ENCODE results near the gene SNX15. TPM values are rescaled to one million over a fixed set of nuclear protein-coding genes. Genes with fewer than 3 reads are reported as not detected.
A peak's percentile ranks its signal among the peaks of the same experiment; 100 is the strongest.

Gene SNX15
- total RNA-seq, 2 experiments from 2014 or later, result 15.4 to 15.9 TPM

- Mint-ChIP-seq H3K27ac (no peak overlapping the region), H3K9me3 (no peaks in the 10 kb centered on the region), H3K4me3 (no peak overlapping the region), H3K4me1 (ENCODE audit: low read depth) (peaks cover 21% of the 10 kb centered on the region), H3K36me3 (peaks cover 10% of the 10 kb centered on the region), H3K27me3 (no peaks in the 10 kb centered on the region)
- intact Hi-C loops (cut with micrococcal nuclease), result no loop called here
- ChIA-PET CTCF (interaction anchor here (3.4 kb wide), 1 partner anchor 30 kb away, joined by 13 read pairs; the partner anchor contains the start of gene ARL2), POLR2A (no interaction called here)
- DNase-seq, result no peak
Observed at GRCh38 chr11:65043881-65044501, 16.8 kb downstream of the SNX15 start.

DNA sequence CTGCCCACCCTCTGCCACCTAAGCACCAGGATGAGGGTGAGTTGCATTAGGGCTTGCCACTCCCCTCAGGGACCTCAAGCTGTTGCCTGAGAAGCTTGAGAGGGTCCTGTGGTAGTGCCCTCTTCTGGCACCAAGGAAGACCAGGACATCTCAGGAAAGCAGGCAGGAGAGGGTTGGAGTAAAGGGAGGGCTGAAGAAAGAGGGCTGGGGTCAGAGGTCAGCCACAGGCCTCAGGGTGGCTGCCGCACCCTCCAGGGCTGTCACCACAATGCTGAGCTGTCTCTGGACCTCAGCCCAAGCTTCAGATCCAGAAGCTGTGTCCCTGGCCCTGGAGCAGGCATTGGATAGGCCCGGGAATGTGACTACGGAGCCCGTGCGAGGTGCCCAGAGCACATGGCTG, 17.8 kb downstream of the SNX15 start:
- Mint-ChIP-seq H3K4me1 (ENCODE audit: low read depth) (peaks cover 21% of the 10 kb centered on the region), H3K4me3 (no peak overlapping the region), H3K9me3 (no peaks in the 10 kb centered on the region), H3K36me3 (peaks cover 10% of the 10 kb centered on the region), H3K27me3 (no peaks in the 10 kb centered on the region), H3K27ac (no peak overlapping the region)
- intact Hi-C loops (cut with micrococcal nuclease), result no loop called here
- POLR2A ChIA-PET, result no interaction called here
- CTCF ChIA-PET, result interaction anchor here (1.0 kb wide), 1 partner anchor 31 kb away, joined by 5 read pairs; the partner anchor contains the start of gene ARL2
- DNase-seq, result no peak

DNA sequence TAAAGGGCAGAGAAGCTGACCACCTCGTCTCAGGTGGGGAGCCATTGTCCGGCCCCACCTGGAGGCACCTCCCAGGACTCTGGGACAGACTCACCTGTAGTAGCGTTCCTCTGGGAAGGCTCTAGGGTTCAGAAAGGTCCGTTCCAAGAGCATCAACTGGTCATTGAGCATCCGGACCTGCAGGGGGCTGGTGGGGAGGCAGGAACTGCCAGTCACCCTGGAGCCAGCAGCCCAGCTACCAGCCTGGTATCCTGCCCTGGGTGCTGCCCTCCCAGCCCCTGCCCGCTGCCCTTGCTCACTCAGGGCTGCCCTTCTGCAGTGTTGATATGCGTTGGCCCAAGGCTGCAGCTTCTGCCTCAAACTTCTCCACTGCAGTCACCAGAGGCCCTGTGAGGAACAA, 18.5 kb downstream of the SNX15 start:
- no peaks in the 10 kb centered on the region for H3K27me3 Mint-ChIP-seq
- H3K4me1 Mint-ChIP-seq (ENCODE audit: low read depth), result peaks cover 20% of the 10 kb centered on the region
- POLR2A ChIA-PET, result no interaction called here
- H3K4me3 Mint-ChIP-seq, result no peak overlapping the region
- peaks cover 10% of the 10 kb centered on the region for H3K36me3 Mint-ChIP-seq
- DNase-seq, result no peak
- CTCF ChIA-PET, result interaction anchor here (1.0 kb wide), 1 partner anchor 31 kb away, joined by 5 read pairs; the partner anchor contains the start of gene ARL2
- H3K27ac Mint-ChIP-seq, result no peak overlapping the region
- intact Hi-C loops (cut with micrococcal nuclease), result no loop called here
- H3K9me3 Mint-ChIP-seq, result no peaks in the 10 kb centered on the region

DNA sequence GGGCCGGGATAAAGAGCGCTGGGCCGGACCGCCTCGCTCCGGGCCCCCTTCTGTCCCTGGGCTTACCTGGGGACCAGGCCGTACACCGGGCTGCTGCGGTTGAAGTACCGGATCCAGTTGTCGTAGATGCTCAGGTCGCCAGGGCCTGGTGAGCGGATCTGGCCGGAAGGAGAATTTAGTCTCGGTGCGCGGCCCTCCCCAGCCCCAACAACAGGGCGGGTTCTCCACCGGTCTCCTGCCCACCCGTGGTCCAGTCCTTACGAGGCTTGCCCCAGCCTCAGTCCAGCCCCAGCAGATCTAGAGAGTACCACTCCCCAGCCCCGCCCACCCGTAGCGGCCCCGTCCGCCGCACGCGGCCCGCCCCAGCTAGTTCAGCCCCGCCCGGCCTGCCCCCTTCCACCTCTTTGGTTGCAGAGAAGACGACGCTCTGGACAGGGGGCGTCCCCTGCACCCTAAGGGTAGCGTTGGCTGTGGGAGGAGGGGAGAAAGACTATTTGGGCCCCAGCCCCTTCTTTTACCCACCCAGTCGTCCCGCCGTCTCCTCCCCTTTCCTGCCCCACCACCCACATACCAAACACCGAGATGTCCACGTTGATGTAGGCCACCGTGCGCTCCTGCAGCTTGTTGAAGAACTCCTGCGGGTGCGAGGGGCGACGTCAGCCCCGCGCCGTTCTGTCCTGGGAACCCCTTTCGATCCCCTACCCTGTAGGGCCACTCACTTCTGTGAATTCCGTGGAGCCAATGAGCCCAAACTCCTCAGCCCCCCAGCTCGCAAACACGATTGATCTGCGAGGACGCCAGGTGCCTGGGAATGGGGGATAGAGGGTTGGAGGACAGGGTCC, 20.6 kb downstream of the SNX15 start:
- ChIA-PET CTCF (interaction anchor here (0.5 to 2.7 kb wide), 3 partner anchors 34 to 315 kb away, joined by 3 to 9 read pairs (median 3); partner anchors contain the start of gene ARL2), POLR2A (no interaction called here)
- peak; percentile 40 for DNase-seq
- H3K27ac Mint-ChIP-seq, result peak overlapping the region; percentile 65
- peaks cover 15% of the 10 kb centered on the region for H3K4me1 Mint-ChIP-seq (ENCODE audit: low read depth)
- no peaks in the 10 kb centered on the region for H3K9me3 Mint-ChIP-seq
- intact Hi-C loops (cut with micrococcal nuclease), result no loop called here
- peaks cover 10% of the 10 kb centered on the region for H3K36me3 Mint-ChIP-seq
- no peaks in the 10 kb centered on the region for H3K27me3 Mint-ChIP-seq
- H3K4me3 Mint-ChIP-seq, result peak overlapping the region; percentile 77

- ChIA-PET CTCF (interaction anchor here (0.7 kb wide), 1 partner anchor 59 kb away, joined by 3 read pairs; no protein-coding TSS in a partner anchor), POLR2A (no interaction called here)
- Mint-ChIP-seq H3K36me3 (no peaks in the 10 kb centered on the region), H3K9me3 (no peaks in the 10 kb centered on the region), H3K27ac (no peak overlapping the region), H3K4me3 (no peak overlapping the region), H3K4me1 (ENCODE audit: low read depth) (peaks cover 26% of the 10 kb centered on the region), H3K27me3 (no peaks in the 10 kb centered on the region)
- intact Hi-C loops (cut with micrococcal nuclease), result no loop called here
- DNase-seq, result peak; percentile 24
Observed at GRCh38 chr11:65051398-65051858, 24.2 kb downstream of the SNX15 start.

DNA sequence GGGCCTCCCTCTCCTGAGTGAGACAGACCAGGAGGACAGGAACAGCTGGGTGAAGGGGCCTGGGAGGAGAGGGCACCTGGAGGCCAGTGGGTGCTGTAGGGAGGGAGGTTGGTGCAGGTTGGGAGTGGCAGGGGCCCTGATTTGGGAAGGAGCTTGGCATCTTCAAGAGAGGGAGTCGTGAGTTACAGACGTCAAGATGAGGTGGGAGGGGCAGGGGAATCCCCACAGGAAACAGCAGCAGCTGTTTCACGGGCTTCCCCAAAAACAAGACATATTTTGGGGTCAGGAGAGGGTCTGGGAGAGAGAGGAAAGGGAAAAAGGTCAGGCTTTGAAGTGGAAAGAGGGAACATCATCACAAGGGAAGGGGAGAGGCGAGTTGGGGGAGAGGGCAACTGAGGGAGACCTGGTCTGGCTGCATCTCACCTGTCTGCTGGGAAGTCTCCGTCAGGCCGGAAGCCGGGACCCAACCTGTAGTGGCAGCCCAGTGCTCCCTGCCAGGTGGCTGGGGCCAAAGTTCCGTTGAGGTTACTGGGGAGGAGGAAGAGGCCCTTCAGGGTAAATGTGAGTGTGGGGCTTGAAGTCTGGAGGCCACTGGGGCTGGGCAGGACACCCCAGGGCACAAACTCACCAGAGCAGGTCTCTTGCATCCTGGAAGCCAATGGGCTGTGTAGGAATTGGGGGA, 26.7 kb downstream of the SNX15 start:
- ChIA-PET POLR2A (no interaction called here), CTCF (no interaction called here)
- H3K36me3 Mint-ChIP-seq, result no peaks in the 10 kb centered on the region
- H3K27ac Mint-ChIP-seq, result peak overlapping the region; percentile 5
- no peaks in the 10 kb centered on the region for H3K27me3 Mint-ChIP-seq
- H3K4me3 Mint-ChIP-seq, result peak overlapping the region; percentile 8
- H3K4me1 Mint-ChIP-seq (ENCODE audit: low read depth), result peaks cover 14% of the 10 kb centered on the region
- no peaks in the 10 kb centered on the region for H3K9me3 Mint-ChIP-seq
- intact Hi-C loops (cut with micrococcal nuclease), result no loop called here
- DNase-seq, result peak; percentile 32

DNA sequence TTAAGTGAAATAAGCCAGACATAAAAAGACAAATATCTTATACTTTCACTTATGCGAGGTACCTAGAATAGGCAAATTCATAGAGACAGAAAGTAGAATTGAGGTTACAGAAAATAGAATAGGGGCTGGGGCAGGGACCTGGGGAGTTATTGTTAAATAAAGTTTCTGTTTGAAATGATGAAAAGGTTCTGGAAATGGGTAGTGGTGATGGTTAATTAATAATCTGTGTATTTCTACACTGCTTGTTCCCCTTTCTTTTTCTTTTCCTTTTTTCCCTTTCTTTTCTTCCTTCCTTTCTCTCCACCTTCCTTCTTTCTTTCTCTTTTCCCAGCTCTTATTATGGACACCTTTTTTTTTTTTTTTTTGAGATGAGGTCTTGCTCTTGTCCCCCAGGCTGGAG, 28.3 kb downstream of the SNX15 start:
- no peaks in the 10 kb centered on the region for H3K9me3 Mint-ChIP-seq
- no peak overlapping the region for H3K27ac Mint-ChIP-seq
- DNase-seq, result no peak
- no peak overlapping the region for H3K4me3 Mint-ChIP-seq
- intact Hi-C loops (cut with micrococcal nuclease), result no loop called here
- H3K36me3 Mint-ChIP-seq, result no peaks in the 10 kb centered on the region
- H3K27me3 Mint-ChIP-seq, result no peaks in the 10 kb centered on the region
- POLR2A ChIA-PET, result interaction anchor here (0.6 kb wide), 1 partner anchor 117 kb away, joined by 3 read pairs; no protein-coding TSS in a partner anchor
- H3K4me1 Mint-ChIP-seq (ENCODE audit: low read depth), result peaks cover 14% of the 10 kb centered on the region
- CTCF ChIA-PET, result interaction anchor here (0.9 kb wide), 1 partner anchor 206 kb away, joined by 3 read pairs; no protein-coding TSS in a partner anchor

DNA sequence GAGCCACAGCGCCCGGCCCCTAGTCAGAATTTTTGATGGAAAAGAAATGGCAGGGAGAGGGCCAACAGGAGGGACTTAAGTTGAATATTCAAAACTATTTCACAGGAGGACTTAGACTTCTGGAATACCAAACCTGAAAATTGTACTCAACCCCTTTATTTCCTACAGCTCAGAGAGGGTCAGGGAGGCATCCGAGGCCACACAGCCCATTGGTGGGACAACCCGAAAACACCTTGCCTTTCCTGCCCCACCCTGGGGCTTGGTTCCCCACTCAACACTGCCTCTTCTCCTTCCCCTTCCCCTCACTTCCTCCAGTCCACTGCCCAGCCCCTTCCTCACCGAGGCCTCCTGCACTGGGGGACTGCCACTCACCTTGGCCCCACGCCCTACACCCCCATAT, 29.8 kb downstream of the SNX15 start:
- Mint-ChIP-seq H3K4me1 (ENCODE audit: low read depth) (peaks cover 14% of the 10 kb centered on the region), H3K36me3 (no peaks in the 10 kb centered on the region), H3K9me3 (no peaks in the 10 kb centered on the region), H3K27ac (no peak overlapping the region), H3K27me3 (no peaks in the 10 kb centered on the region), H3K4me3 (no peak overlapping the region)
- intact Hi-C loops (cut with micrococcal nuclease), result no loop called here
- POLR2A ChIA-PET, result no interaction called here
- no peak for DNase-seq
- CTCF ChIA-PET, result no interaction called here

DNA sequence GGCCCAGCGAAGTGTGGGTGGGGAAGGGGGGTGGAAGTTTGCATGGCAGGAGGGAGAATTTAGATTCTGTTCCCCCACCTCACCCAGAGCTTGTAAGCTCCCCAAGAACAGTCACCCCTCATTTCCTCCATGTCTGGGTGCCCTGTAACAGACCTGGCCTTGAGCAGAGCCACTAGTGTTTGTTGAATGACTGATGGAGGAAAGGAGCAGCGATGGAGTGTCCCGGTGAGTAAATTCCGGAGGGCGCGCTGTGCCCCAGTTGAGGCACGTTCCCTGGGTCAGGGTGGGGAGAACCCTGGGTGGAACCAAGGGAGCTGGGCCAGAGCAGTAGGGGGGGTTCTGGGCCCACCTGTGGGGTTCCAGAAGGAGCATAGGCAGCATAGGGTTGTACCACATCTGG, 30.3 kb downstream of the SNX15 start:
- Mint-ChIP-seq H3K27ac (no peak overlapping the region), H3K36me3 (no peaks in the 10 kb centered on the region), H3K9me3 (no peaks in the 10 kb centered on the region), H3K4me3 (no peak overlapping the region), H3K4me1 (ENCODE audit: low read depth) (peaks cover 14% of the 10 kb centered on the region), H3K27me3 (no peaks in the 10 kb centered on the region)
- CTCF ChIA-PET, result no interaction called here
- POLR2A ChIA-PET, result no interaction called here
- DNase-seq, result no peak
- intact Hi-C loops (cut with micrococcal nuclease), result no loop called here

DNA sequence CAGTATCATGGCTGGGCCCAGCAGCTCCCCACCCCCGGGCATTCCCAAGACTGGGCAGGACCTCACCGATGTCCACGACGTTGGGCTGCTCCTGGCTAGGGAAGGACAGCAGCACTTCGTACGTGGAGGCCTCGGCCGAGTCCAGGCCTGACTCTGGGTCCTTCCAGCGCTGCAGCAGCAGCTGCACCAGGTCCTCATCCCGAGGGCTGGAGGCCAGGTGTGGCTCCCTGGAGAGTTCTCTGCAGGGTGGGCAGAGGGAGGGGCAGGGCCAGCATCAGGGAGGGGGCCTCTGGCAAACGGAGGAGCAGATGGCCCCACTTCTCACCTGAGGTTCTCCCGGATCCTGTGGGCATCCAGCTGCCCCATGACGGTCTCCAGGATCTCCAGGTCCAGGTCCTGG, 30.8 kb downstream of the SNX15 start:
- Mint-ChIP-seq H3K4me3 (no peak overlapping the region), H3K36me3 (no peaks in the 10 kb centered on the region), H3K27ac (no peak overlapping the region), H3K9me3 (no peaks in the 10 kb centered on the region), H3K27me3 (no peaks in the 10 kb centered on the region), H3K4me1 (ENCODE audit: low read depth) (peaks cover 14% of the 10 kb centered on the region)
- ChIA-PET POLR2A (no interaction called here), CTCF (no interaction called here)
- no peak for DNase-seq
- intact Hi-C loops (cut with micrococcal nuclease), result no loop called here

DNA sequence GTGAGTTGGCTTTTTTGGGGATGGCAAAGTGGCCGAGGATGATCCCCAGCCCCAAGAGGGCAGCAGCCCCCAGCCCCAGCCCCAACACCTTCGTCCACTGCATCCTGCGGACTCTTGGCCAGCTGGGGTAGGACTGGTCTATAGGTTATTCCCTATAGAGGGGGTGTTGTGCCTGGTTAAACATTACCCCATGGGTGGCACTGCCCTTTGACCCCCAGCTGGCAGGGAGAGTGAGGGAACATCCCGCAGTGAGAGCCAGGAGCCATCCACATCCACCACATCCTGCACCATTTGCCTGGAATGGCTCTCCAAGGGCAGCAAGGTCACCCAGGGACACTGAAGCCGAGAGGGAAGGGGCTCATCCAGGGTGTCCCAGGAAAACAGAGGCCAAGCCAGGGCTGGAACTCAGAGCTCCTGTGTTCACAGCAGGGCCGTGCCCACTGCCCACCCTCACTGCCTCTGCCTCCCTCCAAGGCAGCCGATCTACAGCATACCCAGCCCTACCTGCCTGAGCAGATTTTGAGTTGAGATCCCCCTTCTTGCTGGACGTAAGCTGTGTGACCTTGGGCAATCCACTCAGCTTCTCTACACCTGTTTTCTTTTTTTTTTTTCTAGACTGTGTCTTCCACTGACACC, 31.3 kb downstream of the SNX15 start, which contains the start of gene NAALADL1:
TSS of gene NAALADL1 (minus strand) at position 135 of the 636 bp plus-strand sequence. CDS start at position 103, 32 bp downstream.
- ChIA-PET POLR2A (no interaction called here), CTCF (interaction anchor here (0.8 to 1.4 kb wide), 2 partner anchors 41 to 46 kb away, joined by 3 read pairs; no protein-coding TSS in a partner anchor)
- Mint-ChIP-seq H3K4me1 (ENCODE audit: low read depth) (peaks cover 12% of the 10 kb centered on the region), H3K9me3 (no peaks in the 10 kb centered on the region), H3K27me3 (no peaks in the 10 kb centered on the region), H3K4me3 (no peak within 1 kb of the TSS), H3K27ac (no peak within 1 kb of the TSS), H3K36me3 (no peaks in the 10 kb centered on the region)
- no peak for DNase-seq
- intact Hi-C loops (cut with micrococcal nuclease), result no loop called here
